K562 (cell line): ENCODE results near the gene ZMIZ1. TPM values are rescaled to one million over a fixed set of nuclear protein-coding genes. Genes with fewer than 3 reads are reported as not detected.
A peak's percentile ranks its signal among the peaks of the same experiment; 100 is the strongest.

Source experiments
- ATAC-seq: fragments of 200-7000 bp; cut with Tn5 transposase; 3 replicates; pipeline ENCODE4 v1.9.1; 2020; ENCODE audit warnings: moderate library complexity
- BruUV-seq: library from RNA; stranded (reverse); fragments of 400-500 nt; replicated peaks from 2 replicates; lab custom pipeline; 2021; lab: Mats Ljungman, UMichigan
- CTCF ChIA-PET: fragments of 300-600 bp; formaldehyde crosslinking; extraction: SDS; loops from one replicate; lab custom pipeline; 2021; ENCODE audit warnings: low intra/inter-chr PET ratio; lab: Yijun Ruan, JAX
- POLR2A ChIA-PET: fragments of 300-600, 350-650 bp; sonication (Branson Sonifier 250); formaldehyde crosslinking; extraction: SDS; loops from one replicate; lab custom pipeline; 2021; ENCODE audit warnings: antibody characterized with exemption, inconsistent platforms; lab: Yijun Ruan, JAX
- DNase-seq, 4 experiments: peaks; one replicate each; pipeline versions ENCODE4 v3.0.0 to v3.0.0-alpha.2; 2011 to 2018; ENCODE audit warnings: low spot score in 3 of 4, mixed read lengths in 3 of 4; ENCODE audit errors: extremely low read depth in 1 of 4
- FAIRE-seq: peaks from 2 replicates; lab custom pipeline; 2011; peaks lifted over from hg19 to GRCh38; lab: Jason Lieb, UNC
- H2AFZ ChIP-seq: 2 replicates; pipeline ENCODE4 v1.6.0; 2011; ENCODE audit warnings: low read depth, low read length, control low read depth, inconsistent platforms
- H3K27ac ChIP-seq: fragments of 200-600 bp; 3 replicates; pipeline ENCODE4 v1.8.0; 2011; ENCODE audit warnings: low read depth, mild to moderate bottlenecking, control low read depth, inconsistent platforms, low read length, moderate library complexity, mixed read lengths; ENCODE audit errors: extremely low read depth
- H3K27me3 ChIP-seq, 2 experiments: fragments of 300-600 bp in 1 of 2; 2 replicates in 1 of 2; 3 replicates in 1 of 2; pipeline versions ENCODE4 v1.6.0 to v1.8.0; 2011; ENCODE audit warnings: inconsistent platforms in 2 of 2, low read length in 2 of 2, mild to moderate bottlenecking in 1 of 2, mixed read lengths in 1 of 2, moderate library complexity in 1 of 2; ENCODE audit not compliant: control insufficient read depth in 2 of 2, insufficient read depth in 2 of 2
- H3K36me3 ChIP-seq: fragments of 300-600 bp; 3 replicates; pipeline ENCODE4 v1.8.0; 2011; ENCODE audit warnings: mild to moderate bottlenecking, low read length, inconsistent platforms; ENCODE audit not compliant: control insufficient read depth, insufficient read depth
- H3K4me1 ChIP-seq, 2 experiments: fragments of 200-600 bp in 1 of 2; replicated peaks in 1 of 2; 2 replicates in 1 of 2; 3 replicates in 1 of 2; pipeline versions ENCODE4 v1.5.1 to v1.8.0; 2011; ENCODE audit warnings: inconsistent platforms in 2 of 2, low read length in 2 of 2, mild to moderate bottlenecking in 1 of 2, mixed read lengths in 1 of 2, moderate library complexity in 1 of 2; ENCODE audit not compliant: control insufficient read depth in 2 of 2, insufficient read depth in 2 of 2
- H3K4me2 ChIP-seq: 2 replicates; pipeline ENCODE4 v1.6.1; 2011; ENCODE audit warnings: low read length, control low read depth, inconsistent platforms, mixed read lengths; ENCODE audit not compliant: insufficient read depth
- H3K4me3 ChIP-seq: fragments of 200-600 bp; sonication (generic), shearing (Covaris generic); 2 replicates; pipeline ENCODE4 v1.5.1; 2016; ENCODE audit warnings: control low read depth, inconsistent platforms
- H3K79me2 ChIP-seq: fragments of 200-600 bp; 3 replicates; pipeline ENCODE4 v1.8.0; 2011; ENCODE audit warnings: low read length, inconsistent platforms; ENCODE audit not compliant: control insufficient read depth, insufficient read depth
- H3K9ac ChIP-seq, 2 experiments: 2 replicates each; pipeline versions ENCODE4 v1.6.0 to v1.6.1; 2011; ENCODE audit warnings: low read depth in 2 of 2, low read length in 2 of 2, control low read depth in 1 of 2, inconsistent platforms in 1 of 2, mild to moderate bottlenecking in 1 of 2, mixed read lengths in 1 of 2; ENCODE audit not compliant: insufficient read depth in 1 of 2
- H3K9me1 ChIP-seq: one replicate; pipeline ENCODE4 v1.6.0; 2011; ENCODE audit warnings: inconsistent platforms, mild to moderate bottlenecking, low read length, moderate library complexity; ENCODE audit not compliant: control insufficient read depth, insufficient read depth
- H3K9me3 ChIP-seq: replicated peaks from 2 replicates; pipeline ENCODE4 v1.5.1; 2011; ENCODE audit warnings: low read depth, low read length, inconsistent platforms; ENCODE audit not compliant: control insufficient read depth, insufficient read depth
- H4K20me1 ChIP-seq: replicated peaks from 2 replicates; pipeline ENCODE4 v1.6.1; 2011; ENCODE audit warnings: low read length, inconsistent platforms, mixed read lengths; ENCODE audit not compliant: control insufficient read depth, insufficient read depth
- CBFA2T3 ChIP-seq: fragments of 450-650 bp; IDR thresholded peaks from 2 replicates; pipeline ENCODE4 v1.6.1; 2017
- CHCHD3 ChIP-seq: fragments of 250-450 bp; sonication (Bioruptor Pico); IDR thresholded peaks from 2 replicates; pipeline ENCODE4 v2.1.2; 2022; ENCODE audit warnings: mild to moderate bottlenecking
- ELF1 ChIP-seq: fragments of 200-800 bp; sonication (Bioruptor generic); IDR thresholded peaks from 2 replicates; pipeline ENCODE4 v1.6.1; 2016; ENCODE audit warnings: missing genetic modification characterization, missing compliant biosample characterization
- IRF2 ChIP-seq: sonication (generic); formaldehyde crosslinking; IDR thresholded peaks from 2 replicates; pipeline ENCODE4 v1.8.1; 2022; ENCODE audit warnings: mild to moderate bottlenecking, missing genetic modification reagents
- NR2F6 ChIP-seq: fragments of 450-650 bp; formaldehyde crosslinking; IDR thresholded peaks from 2 replicates; pipeline ENCODE4 v1.4.0; 2020; ENCODE audit warnings: mild to moderate bottlenecking
- POLR2G ChIP-seq: fragments of 200-400 bp; formaldehyde crosslinking; IDR thresholded peaks from 2 replicates; pipeline ENCODE4 v1.6.1; 2017; ENCODE audit warnings: low read depth, mild to moderate bottlenecking, antibody characterized with exemption, low read length, moderate library complexity
- RFX7 ChIP-seq: fragments of 250-450 bp; sonication (Bioruptor Pico); IDR thresholded peaks from 2 replicates; pipeline ENCODE4 v1.5.1; 2021; ENCODE audit warnings: mild to moderate bottlenecking
- SMARCC2 ChIP-seq: fragments of 450-650 bp; IDR thresholded peaks from 2 replicates; pipeline ENCODE4 v1.6.1; 2017; ENCODE audit warnings: antibody characterized with exemption, moderate library complexity, mild to moderate bottlenecking, low read depth
- ZNF212 ChIP-seq: fragments of 450-650 bp; formaldehyde crosslinking; IDR thresholded peaks from 2 replicates; pipeline ENCODE4 v1.4.0; 2020; ENCODE audit warnings: mild to moderate bottlenecking
- WGBS: fragments of 100-300 bp; shearing (Covaris generic); methylation state at CpG from one replicate; pipeline ENCODE4 v1.1.6; 2016; ENCODE audit warnings: low coverage, mixed read lengths; ENCODE audit not compliant: insufficient coverage; ENCODE audit errors: missing lambda C conversion rate; 5-methylcytosine and 5-hydroxymethylcytosine counted together
- in situ Hi-C: fragments of 300-500 bp; cut with MboI; formaldehyde crosslinking; loops from 4 replicates; pipeline ENCODE4 v1.15.0; 2018; ENCODE audit warnings: inconsistent platforms, mixed read lengths
- intact Hi-C: fragments of 100-400 bp; cut with micrococcal nuclease; formaldehyde crosslinking; loops from 2 replicates; pipeline ENCODE4 v1.14.2; 2022
- polyA plus RNA-seq, 8 experiments: library from polyadenylated mRNA; depleted of rRNA in 4 of 8; stranded (reverse) in 5 of 8; unstranded in 3 of 8; fragments of >200 nt; fragmentation: Nextera tagmentation in 2 of 8; fragmentation: Illumina TruSeq in 1 of 8; extraction: Ambion mirVana in 2 of 8; extraction: Trizol in 1 of 8; gene quantifications; 2 replicates each; pipeline versions ENCODE4 v1.2.1 to v1.2.3, GENCODE V29; 2011 to 2014; ENCODE audit warnings: inconsistent platforms in 1 of 8, missing spikeins in 1 of 8
- total RNA-seq, 7 experiments: library from RNA; depleted of rRNA in 6 of 7; stranded (reverse); fragments of >200 nt in 6 of 7; fragmentation: Illumina TruSeq in 2 of 7; extraction: Trizol in 2 of 7; gene quantifications; 2 replicates each; pipeline versions ENCODE4 v1.2.1 to v1.2.3, GENCODE V29; 2011 to 2021; ENCODE audit warnings: low replicate concordance in 1 of 7
- TF ChIP-seq, protein P1 (sequence below), 2 experiments: fragments of 450-650 bp in 1 of 2; sonication (generic) in 1 of 2; formaldehyde crosslinking in 1 of 2; IDR thresholded peaks in 1 of 2; conservative IDR thresholded peaks in 1 of 2; 2 replicates each; pipeline versions ENCODE4 v1.6.1 to v1.8.1; 2016 to 2023; ENCODE audit warnings: mild to moderate bottlenecking in 2 of 2, moderate library complexity in 2 of 2, inconsistent platforms in 1 of 2, missing genetic modification reagents in 1 of 2
- TF ChIP-seq, protein P2 (sequence below): sonication (generic); formaldehyde crosslinking; IDR thresholded peaks from 2 replicates; pipeline ENCODE4 v1.8.0; 2023; ENCODE audit warnings: mild to moderate bottlenecking, missing genetic modification reagents
- TF ChIP-seq, protein P3 (sequence below): fragments of 450-650 bp; IDR thresholded peaks from 2 replicates; pipeline ENCODE4 v1.6.1; 2018; ENCODE audit not compliant: partially characterized antibody

Gene ZMIZ1
- total and polyA plus RNA-seq, 9 of the 15 experiments (the other 6 are each of a cell fraction or from before 2014, with no cell fraction given) = 1.0 to 37.3 (median 4.3) TPM

DNA sequence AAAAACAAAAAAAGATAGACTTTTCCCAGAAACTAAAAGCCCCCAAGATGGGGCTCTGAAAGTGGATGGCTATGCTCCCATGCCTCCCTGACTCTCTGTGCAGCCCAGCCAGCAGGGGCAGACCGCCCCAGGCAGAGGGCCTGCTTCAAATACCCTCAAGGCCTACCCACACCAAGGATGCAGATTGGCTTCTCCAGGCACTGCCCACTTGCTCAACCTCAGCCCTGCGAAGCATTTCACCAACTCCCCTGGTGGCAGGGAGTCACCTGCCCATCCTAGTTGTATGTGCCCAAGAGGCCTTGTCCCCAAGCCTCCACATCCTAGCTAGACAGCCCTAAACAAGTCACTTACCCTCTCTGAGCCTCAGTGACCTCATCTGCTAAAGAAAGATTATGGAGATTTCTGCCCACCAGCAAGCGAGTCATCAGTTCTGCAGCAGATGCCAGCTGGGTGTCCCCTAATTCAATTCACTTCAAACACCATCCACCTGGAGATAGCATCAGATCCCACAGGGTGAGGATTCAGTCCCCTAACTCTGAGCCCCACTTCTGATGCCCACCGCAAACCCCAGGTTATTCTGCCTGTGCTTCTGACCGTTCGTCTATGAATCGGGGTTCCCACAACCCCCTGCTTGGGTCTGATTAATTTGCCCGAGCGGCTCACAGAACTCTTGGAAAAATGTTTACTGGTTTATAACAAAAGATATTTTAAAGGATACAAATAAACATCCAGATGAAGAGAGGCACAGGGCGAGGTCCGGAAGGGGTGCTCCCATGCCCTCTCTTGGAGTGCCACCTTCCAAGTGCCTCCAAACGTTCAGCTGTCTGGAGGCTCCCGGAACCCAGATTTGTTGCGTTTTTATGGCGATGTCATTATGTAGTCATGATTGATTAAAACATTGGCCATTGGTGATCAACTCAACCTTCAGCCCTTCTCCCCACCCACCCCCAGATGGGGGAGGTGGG is 18.6 kb upstream of the ZMIZ1 start:
- Histone ChIP-seq H3K36me3 (no peaks in the 10 kb centered on the region), H3K9me1 (no peaks in the 10 kb centered on the region), H2AFZ (no peak overlapping the region), H3K27ac (no peak overlapping the region), H3K4me2 (no peak overlapping the region)
- in situ Hi-C loops = no loop called here
- DNase-seq = no peak
- intact Hi-C loops = loop anchor here (5.0 kb wide), 1 partner anchor 78 kb away; no protein-coding TSS in a partner anchor
- no peak for ATAC-seq
- no peak for TF ChIP-seq ELF1 (tag)
- no peak for TF ChIP-seq POLR2G
- TF ChIP-seq, protein P1, sequence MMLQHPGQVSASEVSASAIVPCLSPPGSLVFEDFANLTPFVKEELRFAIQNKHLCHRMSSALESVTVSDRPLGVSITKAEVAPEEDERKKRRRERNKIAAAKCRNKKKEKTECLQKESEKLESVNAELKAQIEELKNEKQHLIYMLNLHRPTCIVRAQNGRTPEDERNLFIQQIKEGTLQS (IDR thresholded peaks at IDR 0.05) = peak; percentile 51; the same call in 1 of the 2 replicates
- TF ChIP-seq, protein P1 (CRISPR knock-in tag; conservative IDR thresholded peaks at IDR 0.05) = no peak
- TF ChIP-seq, protein P2, sequence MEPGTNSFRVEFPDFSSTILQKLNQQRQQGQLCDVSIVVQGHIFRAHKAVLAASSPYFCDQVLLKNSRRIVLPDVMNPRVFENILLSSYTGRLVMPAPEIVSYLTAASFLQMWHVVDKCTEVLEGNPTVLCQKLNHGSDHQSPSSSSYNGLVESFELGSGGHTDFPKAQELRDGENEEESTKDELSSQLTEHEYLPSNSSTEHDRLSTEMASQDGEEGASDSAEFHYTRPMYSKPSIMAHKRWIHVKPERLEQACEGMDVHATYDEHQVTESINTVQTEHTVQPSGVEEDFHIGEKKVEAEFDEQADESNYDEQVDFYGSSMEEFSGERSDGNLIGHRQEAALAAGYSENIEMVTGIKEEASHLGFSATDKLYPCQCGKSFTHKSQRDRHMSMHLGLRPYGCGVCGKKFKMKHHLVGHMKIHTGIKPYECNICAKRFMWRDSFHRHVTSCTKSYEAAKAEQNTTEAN (CRISPR knock-in tag) = no peak
- TF ChIP-seq IRF2 (CRISPR knock-in tag) = 0 out of 2 replicates have a peak, but pooled peaks have one; percentile 23
- no peak for TF ChIP-seq SMARCC2
- TF ChIP-seq RFX7 = no peak
- no peak for TF ChIP-seq NR2F6
- TF ChIP-seq ZNF212 (CRISPR knock-in tag) = no peak
- TF ChIP-seq CHCHD3 (CRISPR knock-in tag) = no peak
- TF ChIP-seq, protein P3, sequence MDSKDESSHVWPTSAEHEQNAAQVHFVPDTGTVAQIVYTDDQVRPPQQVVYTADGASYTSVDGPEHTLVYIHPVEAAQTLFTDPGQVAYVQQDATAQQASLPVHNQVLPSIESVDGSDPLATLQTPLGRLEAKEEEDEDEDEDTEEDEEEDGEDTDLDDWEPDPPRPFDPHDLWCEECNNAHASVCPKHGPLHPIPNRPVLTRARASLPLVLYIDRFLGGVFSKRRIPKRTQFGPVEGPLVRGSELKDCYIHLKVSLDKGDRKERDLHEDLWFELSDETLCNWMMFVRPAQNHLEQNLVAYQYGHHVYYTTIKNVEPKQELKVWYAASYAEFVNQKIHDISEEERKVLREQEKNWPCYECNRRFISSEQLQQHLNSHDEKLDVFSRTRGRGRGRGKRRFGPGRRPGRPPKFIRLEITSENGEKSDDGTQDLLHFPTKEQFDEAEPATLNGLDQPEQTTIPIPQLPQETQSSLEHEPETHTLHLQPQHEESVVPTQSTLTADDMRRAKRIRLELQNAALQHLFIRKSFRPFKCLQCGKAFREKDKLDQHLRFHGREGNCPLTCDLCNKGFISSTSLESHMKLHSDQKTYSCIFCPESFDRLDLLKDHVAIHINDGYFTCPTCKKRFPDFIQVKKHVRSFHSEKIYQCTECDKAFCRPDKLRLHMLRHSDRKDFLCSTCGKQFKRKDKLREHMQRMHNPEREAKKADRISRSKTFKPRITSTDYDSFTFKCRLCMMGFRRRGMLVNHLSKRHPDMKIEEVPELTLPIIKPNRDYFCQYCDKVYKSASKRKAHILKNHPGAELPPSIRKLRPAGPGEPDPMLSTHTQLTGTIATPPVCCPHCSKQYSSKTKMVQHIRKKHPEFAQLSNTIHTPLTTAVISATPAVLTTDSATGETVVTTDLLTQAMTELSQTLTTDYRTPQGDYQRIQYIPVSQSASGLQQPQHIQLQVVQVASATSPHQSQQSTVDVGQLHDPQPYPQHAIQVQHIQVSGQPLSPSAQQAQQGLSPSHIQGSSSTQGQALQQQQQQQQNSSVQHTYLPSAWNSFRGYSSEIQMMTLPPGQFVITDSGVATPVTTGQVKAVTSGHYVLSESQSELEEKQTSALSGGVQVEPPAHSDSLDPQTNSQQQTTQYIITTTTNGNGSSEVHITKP = no peak
- peak; percentile 24; the same call in 1 of the 2 replicates for TF ChIP-seq CBFA2T3
- TF ChIP-seq, all 486 proteins: peak for 3
- H3K4me1 ChIP-seq = peaks cover 25 to 31% of the 10 kb centered on the region in 2 experiments
- POLR2A ChIA-PET = interaction anchor here (0.5 to 2.1 kb wide), 3 partner anchors 11 to 664 kb away, joined by 3 to 11 read pairs (median 3); no protein-coding TSS in a partner anchor
- peak overlapping the region in 1 of 2 experiments; percentile 56; a peak in 2 of 4 replicates for H3K9ac ChIP-seq
- H3K27me3 ChIP-seq = no peaks in the 10 kb centered on the region; a peak in 2 of 5 replicates
- no peaks in the 10 kb centered on the region for H3K9me3 ChIP-seq
- no peak for FAIRE-seq
- H3K79me2 ChIP-seq = no peaks in the 10 kb centered on the region
- CTCF ChIA-PET = no interaction called here
- no peak overlapping the region for H3K4me3 ChIP-seq
- 72% methylated on average over 15 of the region's 15 CpGs for WGBS
- H4K20me1 ChIP-seq = no peaks in the 10 kb centered on the region
- no TSS peak for BruUV-seq
